Measurements from ENCODE around the gene ZGLP1.

Gene ZGLP1

DNA sequence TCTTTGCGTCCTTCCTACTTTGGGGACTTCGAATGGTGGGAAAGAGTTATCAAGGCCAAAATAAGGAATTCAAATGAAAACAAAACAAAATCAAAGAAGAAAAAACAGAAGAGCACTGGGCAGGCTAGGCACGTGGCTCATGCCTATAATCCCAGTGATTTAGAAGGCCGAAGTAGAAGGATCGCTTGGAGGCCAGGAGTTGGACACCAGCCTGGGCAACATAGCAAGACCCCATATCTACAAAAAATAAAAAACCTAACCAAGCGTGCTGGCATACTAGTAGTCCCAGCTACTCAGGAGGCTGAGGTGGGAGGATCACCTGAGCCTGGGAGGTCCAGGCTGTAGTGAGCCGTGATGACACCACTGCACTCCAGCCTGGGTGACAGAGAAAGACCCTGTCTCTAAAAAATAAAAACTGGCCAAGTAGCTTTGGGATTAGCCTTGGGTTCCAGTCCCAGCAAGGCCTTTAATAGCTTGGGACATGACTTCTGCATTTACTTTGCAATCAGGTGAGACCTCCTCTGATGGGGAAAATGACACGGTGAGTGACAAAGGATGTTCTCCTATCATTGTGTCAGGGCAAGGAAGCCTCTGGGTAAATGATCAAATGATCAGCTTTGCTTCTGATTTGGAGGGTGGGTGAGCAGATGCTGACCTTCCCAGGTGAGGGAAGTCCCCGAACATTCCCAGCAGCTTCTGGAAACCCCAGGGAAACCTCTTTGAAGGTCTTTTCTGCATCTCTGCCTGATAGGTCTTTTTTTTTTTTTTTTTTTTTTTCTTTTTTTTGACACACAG, 31.6 kb downstream of the ZGLP1 start:
- no peak overlapping the region for H3K27ac ChIP-seq
- TF ChIP-seq, protein P1, sequence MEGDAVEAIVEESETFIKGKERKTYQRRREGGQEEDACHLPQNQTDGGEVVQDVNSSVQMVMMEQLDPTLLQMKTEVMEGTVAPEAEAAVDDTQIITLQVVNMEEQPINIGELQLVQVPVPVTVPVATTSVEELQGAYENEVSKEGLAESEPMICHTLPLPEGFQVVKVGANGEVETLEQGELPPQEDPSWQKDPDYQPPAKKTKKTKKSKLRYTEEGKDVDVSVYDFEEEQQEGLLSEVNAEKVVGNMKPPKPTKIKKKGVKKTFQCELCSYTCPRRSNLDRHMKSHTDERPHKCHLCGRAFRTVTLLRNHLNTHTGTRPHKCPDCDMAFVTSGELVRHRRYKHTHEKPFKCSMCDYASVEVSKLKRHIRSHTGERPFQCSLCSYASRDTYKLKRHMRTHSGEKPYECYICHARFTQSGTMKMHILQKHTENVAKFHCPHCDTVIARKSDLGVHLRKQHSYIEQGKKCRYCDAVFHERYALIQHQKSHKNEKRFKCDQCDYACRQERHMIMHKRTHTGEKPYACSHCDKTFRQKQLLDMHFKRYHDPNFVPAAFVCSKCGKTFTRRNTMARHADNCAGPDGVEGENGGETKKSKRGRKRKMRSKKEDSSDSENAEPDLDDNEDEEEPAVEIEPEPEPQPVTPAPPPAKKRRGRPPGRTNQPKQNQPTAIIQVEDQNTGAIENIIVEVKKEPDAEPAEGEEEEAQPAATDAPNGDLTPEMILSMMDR (conservative IDR thresholded peaks at IDR 0.05), result no peak

DNA sequence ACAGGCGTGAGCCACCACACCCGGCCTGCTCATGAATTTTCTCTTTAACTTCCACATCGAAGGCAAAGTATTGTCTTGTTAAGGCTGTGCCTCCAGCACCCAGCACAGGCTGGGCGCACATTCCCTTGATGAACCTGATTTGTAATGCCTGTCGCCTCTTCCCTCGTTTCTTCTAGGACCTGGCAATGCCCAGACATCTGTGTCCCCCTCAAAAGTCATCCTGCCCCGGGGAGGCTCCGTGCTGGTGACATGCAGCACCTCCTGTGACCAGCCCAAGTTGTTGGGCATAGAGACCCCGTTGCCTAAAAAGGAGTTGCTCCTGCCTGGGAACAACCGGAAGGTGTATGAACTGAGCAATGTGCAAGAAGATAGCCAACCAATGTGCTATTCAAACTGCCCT, 35.0 kb downstream of the ZGLP1 start:
- no peak overlapping the region for H3K27ac ChIP-seq
- TF ChIP-seq, protein P1 (conservative IDR thresholded peaks at IDR 0.05), result no peak

DNA sequence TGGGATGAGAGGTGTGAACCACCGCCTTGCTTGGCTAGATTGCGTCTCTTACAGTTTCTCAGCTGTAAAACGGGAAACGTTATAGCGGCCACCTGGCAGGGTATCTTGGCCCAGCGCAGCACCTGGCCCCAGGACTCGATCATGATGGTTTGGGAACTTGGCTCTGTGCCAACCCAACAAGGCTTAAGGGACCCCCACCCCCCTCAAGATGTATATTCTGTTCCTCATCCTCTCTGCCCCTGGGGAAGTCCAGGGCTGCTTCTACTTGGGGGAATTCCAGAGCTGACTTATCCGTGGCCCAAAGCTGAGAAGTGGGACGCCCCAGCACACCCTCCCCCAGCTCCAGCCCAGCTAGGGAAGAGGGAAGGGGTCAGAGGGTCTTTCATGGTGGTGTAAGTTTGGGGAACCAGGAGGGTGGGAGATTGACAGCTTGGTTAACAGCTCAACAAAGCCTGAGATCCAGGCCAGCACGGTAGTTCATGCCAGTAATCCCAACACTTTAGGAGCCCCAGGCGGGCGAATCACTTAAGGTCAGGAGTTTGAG, 38.0 kb downstream of the ZGLP1 start:
- TF ChIP-seq, protein P1 (conservative IDR thresholded peaks at IDR 0.05), result no peak
- peak overlapping the region; percentile 64 for H3K27ac ChIP-seq

DNA sequence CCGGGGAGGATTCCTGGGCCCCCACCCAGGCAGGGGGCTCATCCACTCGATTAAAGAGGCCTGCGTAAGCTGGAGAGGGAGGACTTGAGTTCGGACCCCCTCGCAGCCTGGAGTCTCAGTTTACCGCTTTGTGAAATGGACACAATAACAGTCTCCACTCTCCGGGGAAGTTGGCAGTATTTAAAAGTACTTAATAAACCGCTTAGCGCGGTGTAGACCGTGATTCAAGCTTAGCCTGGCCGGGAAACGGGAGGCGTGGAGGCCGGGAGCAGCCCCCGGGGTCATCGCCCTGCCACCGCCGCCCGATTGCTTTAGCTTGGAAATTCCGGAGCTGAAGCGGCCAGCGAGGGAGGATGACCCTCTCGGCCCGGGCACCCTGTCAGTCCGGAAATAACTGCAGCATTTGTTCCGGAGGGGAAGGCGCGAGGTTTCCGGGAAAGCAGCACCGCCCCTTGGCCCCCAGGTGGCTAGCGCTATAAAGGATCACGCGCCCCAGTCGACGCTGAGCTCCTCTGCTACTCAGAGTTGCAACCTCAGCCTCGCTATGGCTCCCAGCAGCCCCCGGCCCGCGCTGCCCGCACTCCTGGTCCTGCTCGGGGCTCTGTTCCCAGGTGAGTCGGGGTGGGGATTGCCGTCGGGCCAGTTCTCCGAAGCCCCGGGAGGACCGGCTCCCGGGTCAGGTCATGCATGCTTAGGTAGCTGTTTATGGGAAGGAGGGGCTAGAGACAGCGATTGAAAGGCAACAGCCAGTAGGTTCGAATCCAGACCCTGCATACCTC, 38.8 kb downstream of the ZGLP1 start, which contains the start of gene ICAM1:
Gene ICAM1 (plus strand): TSS at position 505 of the 779 bp plus-strand sequence. CDS start 40 bp downstream, at position 545.
- H3K27ac ChIP-seq, result peak within 1 kb of the TSS; percentile 64
- TF ChIP-seq, protein P1 (conservative IDR thresholded peaks at IDR 0.05), result no peak

DNA sequence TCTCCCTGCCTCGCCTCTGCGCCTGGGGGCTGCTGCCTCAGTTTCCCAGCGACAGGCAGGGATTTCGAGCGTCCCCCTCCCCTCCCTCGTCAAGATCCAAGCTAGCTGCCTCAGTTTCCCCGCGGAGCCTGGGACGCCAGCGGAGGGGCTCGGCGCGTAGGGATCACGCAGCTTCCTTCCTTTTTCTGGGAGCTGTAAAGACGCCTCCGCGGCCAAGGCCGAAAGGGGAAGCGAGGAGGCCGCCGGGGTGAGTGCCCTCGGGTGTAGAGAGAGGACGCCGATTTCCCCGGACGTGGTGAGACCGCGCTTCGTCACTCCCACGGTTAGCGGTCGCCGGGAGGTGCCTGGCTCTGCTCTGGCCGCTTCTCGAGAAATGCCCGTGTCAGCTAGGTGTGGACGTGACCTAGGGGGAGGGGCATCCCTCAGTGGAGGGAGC, 39.4 kb downstream of the ZGLP1 start:
- TF ChIP-seq, protein P1 (conservative IDR thresholded peaks at IDR 0.05), result no peak
- peak overlapping the region; percentile 64 for H3K27ac ChIP-seq

DNA sequence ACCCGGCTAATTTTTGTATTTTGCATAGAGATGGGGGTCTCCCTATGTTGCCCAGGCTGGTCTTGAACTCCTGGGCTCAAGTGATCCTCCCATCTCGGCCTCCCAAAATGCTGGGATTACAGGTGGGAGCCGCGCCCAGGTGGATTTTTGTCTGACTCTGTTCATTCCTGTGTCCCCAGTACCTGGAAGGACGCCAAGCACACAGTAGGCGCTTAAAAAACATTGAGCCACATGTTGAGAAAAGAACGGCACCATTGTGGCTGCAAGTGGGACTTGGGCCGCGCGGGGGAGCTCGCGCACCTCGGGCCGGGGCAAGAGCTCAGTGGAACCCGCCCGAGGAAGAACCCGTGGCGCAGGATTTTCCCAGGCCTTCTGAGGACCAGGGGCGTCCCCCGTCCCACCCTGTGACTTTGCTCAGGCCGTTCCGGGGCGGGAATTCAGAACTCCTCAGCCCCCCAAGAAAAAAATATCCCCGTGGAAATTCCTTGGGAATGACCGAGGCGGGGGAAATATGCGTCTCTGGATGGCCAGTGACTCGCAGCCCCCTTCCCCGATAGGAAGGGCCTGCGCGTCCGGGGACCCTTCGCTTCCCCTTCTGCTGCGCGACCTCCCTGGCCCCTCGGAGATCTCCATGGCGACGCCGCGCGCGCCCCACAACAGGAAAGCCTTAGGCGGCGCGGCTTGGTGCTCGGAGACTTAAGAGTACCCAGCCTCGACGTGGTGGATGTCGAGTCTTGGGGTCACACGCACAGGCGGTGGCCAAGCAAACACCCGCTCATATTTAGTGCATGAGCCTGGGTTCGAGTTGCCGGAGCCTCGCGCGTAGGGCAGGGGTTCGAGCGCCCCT, 40.1 kb downstream of the ZGLP1 start:
- H3K27ac ChIP-seq, result peak overlapping the region; percentile 64; the same call in 1 of the 2 replicates
- TF ChIP-seq, protein P1 (conservative IDR thresholded peaks at IDR 0.05), result peak; percentile 90

Data from VCaP (cell line).